Subcutaneous adipose tissue (tissue), 4 donors: ENCODE measurements around the gene CNTNAP1. TPM values are rescaled to one million over a fixed set of nuclear protein-coding genes. Genes with fewer than 3 reads are reported as not detected.

ENCODE experiments used
- total RNA-seq, 4 donors: library from RNA; depleted of rRNA; stranded (reverse); fragments of >200 nt; gene quantifications; one replicate each; pipeline ENCODE4 v1.1.0, GENCODE V29; 2016
- TF ChIP-seq, protein P1 (sequence below): fragments of 450-650 bp; IDR thresholded peaks from one replicate; pipeline ENCODE4 v1.5.1; 2016; ENCODE audit warnings: low read depth, mild to moderate bottlenecking, control low read depth, antibody characterized with exemption, moderate library complexity

Gene CNTNAP1
- total RNA-seq, 4 donors from 2014 or later: 1.8 to 3.8 (median 2.5) TPM

DNA sequence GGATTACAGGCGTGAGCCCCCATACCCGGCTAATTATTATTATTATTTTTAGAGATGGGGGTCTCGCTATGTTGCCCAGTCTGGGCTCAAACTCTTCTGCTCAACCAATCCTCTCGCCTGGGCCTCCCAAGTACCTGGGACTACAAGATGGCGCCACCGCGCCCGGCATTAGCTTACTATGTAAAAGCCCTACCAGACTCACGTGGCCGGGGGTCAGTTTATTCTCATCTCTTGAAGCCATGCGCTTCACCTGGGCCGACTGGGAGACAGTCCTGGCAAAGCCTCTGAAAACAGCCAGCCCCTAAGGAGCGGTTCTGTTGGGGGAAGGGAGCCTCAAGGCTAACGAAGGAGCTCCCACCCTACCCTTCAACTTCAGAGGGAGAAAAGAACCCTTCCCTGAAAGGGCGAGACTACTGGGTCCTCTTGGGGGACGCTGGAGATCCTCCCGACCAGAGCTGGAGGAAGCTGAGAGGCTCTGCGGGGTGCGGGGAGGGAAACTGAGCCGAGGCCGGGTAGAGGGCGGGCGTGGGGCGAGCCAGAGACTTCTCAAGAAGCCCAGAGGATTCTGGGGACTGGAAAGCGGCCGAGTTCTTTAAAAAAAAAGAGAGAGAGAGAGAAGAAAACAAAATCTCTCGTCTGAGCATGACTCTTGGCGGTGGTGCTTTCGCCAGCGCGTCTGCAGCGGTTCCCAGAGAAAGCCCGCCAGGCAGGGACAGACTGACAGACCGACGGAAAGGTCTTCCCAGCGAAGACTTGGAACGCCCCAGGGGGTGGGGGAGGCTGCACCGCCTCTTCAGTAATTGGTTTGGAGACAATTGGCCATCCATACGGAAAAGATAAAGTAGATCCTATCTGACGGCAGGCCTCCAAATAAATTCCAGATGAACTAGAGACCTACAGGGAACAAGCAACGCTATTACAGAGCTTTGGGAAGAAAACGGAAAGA, 28.9 kb upstream of the CNTNAP1 start:
- TF ChIP-seq, protein P1, sequence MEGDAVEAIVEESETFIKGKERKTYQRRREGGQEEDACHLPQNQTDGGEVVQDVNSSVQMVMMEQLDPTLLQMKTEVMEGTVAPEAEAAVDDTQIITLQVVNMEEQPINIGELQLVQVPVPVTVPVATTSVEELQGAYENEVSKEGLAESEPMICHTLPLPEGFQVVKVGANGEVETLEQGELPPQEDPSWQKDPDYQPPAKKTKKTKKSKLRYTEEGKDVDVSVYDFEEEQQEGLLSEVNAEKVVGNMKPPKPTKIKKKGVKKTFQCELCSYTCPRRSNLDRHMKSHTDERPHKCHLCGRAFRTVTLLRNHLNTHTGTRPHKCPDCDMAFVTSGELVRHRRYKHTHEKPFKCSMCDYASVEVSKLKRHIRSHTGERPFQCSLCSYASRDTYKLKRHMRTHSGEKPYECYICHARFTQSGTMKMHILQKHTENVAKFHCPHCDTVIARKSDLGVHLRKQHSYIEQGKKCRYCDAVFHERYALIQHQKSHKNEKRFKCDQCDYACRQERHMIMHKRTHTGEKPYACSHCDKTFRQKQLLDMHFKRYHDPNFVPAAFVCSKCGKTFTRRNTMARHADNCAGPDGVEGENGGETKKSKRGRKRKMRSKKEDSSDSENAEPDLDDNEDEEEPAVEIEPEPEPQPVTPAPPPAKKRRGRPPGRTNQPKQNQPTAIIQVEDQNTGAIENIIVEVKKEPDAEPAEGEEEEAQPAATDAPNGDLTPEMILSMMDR: no peak

DNA sequence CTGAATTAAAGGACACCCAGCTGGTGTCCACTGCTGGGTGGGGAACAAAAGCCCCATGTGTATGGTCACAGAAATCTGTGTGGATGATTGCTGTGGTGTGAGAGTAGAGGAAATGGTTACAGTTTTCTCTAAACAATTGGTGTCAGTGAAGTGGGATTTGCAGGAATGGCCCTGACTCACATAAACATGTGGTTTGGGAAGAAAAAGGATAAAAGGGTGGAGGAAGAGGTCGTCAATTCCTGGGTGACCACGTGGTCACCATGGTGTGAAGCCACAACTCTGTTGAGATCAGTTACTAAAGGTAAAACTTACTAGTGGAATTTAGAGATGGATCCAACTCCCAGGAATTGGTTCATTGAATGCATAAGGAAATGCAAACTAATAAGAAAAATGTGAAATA, 26.8 kb upstream of the CNTNAP1 start:
- TF ChIP-seq, protein P1: no peak

DNA sequence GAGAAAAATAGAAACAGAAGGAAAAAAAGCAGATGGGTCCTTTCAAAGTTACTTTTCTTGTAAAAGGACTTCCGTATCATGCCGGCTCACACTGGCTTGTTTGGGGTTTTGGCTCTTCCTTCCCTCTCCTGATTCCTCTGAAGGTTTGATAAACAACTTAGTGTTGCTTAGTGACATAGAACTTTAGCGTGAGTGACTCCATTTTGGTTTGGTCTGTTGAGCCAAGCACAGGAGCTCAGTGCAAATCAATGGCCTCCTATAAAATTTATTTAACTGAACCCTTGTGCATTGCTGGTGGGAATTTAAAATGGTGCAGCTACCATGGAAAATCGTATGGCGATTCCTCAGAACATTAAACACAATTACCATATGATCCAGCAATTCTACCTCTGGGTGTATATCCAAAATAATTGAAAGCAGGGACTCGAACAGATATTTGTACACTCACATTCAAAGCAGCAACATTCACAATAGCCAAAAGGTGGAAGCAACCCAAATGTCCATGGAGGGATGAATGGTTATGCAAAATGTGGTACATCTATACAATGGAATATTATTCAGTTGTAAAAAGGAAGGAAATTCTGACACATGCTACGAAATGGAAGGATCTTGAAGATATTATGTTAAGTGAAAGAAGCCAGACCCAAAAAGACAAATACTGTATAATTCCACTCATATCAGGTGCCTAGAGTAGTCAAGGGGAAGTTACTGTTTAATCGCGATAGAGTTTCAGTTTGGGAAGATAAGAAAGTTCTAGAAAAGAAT, 24.3 kb upstream of the CNTNAP1 start:
- TF ChIP-seq, protein P1: no peak

DNA sequence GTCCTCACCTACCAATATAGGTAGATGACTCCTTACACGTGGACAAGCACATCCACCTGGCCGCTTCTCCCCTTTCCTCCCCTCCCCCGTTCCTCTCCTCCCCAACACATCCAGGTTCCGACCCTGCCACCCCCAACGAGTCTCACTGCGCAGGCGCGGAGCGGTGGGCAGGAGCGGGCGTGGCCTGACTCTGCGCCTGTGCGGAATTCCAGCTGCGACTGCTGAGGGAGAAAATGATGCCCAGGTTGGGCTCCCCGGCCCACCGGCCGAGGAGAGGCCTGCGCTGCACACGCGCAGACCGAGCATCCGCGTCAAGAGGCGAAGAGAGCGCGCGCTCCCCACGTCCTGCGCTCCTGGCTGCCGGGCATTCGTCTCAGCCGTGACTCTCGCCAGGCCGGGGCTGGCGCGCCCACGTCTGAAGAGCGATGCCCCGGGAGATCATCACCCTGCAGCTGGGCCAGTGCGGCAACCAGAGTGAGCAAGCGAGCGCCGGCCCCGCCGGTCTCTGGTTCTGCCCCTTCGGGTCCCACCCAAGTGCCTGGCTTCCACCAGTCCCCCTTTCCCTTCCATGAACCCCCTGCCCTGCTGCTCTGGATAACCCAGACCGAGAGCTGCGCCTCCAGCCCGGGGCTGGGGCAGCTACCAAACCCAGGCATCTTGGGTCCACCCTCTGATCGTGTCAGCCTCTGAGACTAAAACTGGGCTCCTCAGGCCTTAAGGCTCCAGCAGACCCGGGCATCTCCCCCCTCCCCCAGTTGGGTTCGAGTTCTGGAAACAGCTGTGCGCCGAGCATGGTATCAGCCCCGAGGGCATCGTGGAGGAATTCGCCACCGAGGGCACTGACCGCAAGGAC, 23.0 kb upstream of the CNTNAP1 start, which contains the start of gene TUBG2:
Gene TUBG2 (plus strand): TSS at position 206 of the 853 bp plus-strand sequence. CDS start 220 bp downstream, at position 426.
- TF ChIP-seq, protein P1: no peak

DNA sequence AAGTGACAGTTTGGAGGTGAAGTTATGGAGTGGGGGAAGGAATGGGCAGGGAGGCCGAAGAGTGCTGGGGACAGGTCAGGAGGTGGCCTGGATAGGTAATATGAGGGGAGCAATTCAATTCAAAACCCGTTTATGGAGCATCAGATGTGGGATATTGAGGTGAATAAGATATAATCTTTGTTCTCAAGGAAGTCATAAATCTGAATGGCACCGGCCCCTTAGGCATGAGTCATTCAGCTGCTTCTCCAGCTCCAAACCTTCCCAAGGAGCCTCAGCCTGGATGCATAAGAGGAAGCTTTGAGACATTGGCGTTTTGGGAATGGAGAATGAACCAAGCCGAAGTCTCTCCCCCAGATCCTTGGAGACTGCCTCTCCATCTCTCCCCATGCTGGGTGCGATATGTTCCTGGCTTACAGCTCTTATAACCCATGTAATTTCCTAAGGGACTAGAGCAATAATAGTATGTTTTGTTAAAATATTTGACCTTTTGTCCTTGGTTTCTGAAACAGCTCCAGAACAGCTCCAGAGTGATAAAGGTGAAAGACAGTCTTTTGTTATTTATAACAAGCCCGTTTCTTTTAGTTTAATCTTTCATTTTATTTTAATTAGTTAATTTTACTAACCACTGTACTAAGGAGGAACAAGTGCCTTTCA, 21.5 kb upstream of the CNTNAP1 start:
- TF ChIP-seq, protein P1: no peak

DNA sequence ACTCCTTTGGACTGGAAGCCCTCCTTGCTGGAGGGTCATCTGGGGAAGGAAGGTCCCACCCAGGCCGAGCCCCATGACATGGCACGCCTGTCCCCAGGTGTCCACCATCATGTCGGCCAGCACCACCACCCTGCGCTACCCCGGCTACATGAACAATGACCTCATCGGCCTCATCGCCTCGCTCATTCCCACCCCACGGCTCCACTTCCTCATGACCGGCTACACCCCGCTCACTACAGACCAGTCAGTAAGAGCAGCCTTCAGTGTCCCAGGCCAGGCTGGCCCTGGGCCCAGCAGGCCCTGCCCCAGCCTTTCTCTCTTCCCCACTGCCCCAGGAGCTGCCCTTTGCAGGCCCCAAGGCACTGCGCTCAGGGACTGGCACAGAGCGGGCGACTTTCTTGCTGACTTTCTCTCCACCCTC, 16.7 kb upstream of the CNTNAP1 start:
- TF ChIP-seq, protein P1: no peak
